ENCODE measurements around the gene LGR4.
A peak's percentile ranks its signal among the peaks of the same experiment; 100 is the strongest.

The LGR4 gene

GRCh38 chr11:27355575-27356104 lies 117.0 kb downstream of the LGR4 start:
- no peak for DNase-seq (ENCODE audit: extremely low read depth, low read depth)
- TF ChIP-seq CTCF (IDR thresholded peaks at IDR 0.05; ENCODE audit: low read depth, low read length), result no peak

DNA sequence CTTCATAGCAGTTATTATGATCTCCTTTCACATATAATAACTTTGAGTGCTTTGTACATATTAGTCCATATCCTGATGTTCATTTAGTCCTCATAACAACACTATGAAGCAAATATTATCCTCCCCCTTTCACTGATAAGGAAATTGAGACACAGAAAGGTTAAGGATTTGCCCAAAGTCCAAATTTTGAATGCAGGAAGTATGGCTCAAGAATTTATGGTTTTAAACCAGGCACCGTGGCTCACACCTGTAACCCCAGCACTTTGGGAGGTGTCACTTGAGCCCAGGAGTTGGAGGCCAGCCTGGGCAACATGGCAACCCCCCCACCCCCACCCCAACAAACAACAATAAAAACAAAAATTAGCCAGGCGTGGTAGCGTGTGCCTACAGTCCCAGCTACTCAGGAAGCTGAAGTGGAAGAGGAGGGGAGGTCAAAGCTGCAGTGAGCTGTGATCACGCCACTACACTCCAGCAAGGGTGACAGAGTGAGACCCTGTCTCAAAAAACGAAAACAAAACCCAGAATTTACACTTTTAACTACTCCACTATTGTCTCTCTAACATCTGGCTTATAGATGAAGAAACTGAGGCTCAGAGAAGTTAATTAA lies 118.1 kb downstream of the LGR4 start:
- no peak for DNase-seq (ENCODE audit: extremely low read depth, low read depth)
- no peak for TF ChIP-seq CTCF (IDR thresholded peaks at IDR 0.05; ENCODE audit: low read depth, low read length)

GRCh38 chr11:27353593-27354358 lies 118.8 kb downstream of the LGR4 start:
- DNase-seq (ENCODE audit: extremely low read depth, low read depth), result no peak
- no peak for TF ChIP-seq CTCF (IDR thresholded peaks at IDR 0.05; ENCODE audit: low read depth, low read length)

- no peak for TF ChIP-seq CTCF (IDR thresholded peaks at IDR 0.05; ENCODE audit: low read depth, low read length)
- no peak for DNase-seq (ENCODE audit: extremely low read depth, low read depth)
Measured at GRCh38 chr11:27352781-27353180, 119.8 kb downstream of the LGR4 start.

DNA sequence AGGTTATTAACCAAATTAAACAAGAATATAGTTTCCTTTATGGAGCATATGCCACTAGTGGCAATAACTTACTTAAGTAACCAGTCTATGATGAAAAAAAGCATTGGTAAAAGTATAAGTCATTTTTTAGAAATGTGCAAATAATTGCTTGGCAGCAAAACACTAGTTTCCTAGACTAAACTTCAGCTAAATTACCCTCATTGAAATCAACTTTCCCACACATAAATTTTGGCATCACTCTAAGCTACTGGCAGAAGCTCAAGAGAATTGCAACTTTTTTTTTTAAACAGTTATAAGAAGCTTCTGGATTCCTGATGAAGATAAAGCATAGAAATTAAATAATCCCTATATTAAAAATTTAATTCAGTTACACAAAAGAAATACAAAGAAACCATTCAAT lies 122.1 kb downstream of the LGR4 start:
- peak; percentile 27 for DNase-seq (ENCODE audit: extremely low read depth, low read depth)

GRCh38 chr11:27349919-27350318 lies 122.7 kb downstream of the LGR4 start:
- no peak for DNase-seq (ENCODE audit: extremely low read depth, low read depth)
- TF ChIP-seq CTCF (IDR thresholded peaks at IDR 0.05; ENCODE audit: low read depth, low read length), result no peak

More for the DNA sequence above, 122.1 kb downstream of the LGR4 start:
- TF ChIP-seq CTCF (IDR thresholded peaks at IDR 0.05; ENCODE audit: low read depth, low read length), result no peak

DNA sequence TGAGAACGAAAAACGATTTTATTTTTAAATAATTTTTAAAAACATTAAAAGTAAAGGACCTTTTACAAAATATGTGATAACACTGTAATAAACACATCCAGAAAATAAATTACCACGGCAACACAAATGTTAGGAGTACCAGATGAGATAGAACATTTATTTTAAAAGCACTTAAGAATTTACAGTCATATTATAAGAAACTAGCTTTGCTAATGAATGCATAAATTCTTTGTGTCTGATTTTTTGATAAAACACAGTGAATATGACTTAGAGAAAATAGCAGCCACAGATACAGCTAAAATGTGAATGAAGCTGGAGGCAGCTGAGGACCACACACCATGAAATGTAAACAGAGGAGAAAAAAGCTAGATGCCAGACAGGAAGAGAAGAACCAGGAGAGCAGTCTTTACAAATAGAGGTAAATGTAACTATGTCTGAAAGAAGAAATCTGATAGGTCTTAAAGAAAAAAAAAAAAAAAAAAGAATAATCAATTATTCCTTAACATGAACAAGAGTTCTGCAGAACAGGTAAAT lies 124.2 kb downstream of the LGR4 start:
- no peak for DNase-seq (ENCODE audit: extremely low read depth, low read depth)
- TF ChIP-seq CTCF (IDR thresholded peaks at IDR 0.05; ENCODE audit: low read depth, low read length), result no peak
